ENCODE results near the gene TAF5L.

DNA sequence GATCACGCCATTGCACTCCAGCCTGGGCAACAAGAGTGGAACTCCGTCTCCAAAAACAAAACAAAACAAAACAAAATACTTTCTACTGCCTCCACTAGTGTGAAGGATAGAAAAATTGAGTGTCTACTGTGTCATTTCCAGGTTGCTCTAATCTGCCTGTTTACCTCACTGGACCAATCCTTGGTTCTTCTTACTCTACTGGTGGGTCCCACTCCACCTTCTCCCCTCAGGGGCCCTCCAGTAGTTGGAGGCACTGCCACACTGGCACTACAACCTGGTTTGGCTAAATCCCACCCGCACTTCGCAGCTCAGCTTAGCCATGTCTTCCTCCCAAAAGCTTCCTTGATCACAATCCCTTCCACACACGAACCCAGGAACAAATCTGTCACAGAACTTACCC lies 2.7 kb downstream of the TAF5L start:
- TF ChIP-seq, protein P1, sequence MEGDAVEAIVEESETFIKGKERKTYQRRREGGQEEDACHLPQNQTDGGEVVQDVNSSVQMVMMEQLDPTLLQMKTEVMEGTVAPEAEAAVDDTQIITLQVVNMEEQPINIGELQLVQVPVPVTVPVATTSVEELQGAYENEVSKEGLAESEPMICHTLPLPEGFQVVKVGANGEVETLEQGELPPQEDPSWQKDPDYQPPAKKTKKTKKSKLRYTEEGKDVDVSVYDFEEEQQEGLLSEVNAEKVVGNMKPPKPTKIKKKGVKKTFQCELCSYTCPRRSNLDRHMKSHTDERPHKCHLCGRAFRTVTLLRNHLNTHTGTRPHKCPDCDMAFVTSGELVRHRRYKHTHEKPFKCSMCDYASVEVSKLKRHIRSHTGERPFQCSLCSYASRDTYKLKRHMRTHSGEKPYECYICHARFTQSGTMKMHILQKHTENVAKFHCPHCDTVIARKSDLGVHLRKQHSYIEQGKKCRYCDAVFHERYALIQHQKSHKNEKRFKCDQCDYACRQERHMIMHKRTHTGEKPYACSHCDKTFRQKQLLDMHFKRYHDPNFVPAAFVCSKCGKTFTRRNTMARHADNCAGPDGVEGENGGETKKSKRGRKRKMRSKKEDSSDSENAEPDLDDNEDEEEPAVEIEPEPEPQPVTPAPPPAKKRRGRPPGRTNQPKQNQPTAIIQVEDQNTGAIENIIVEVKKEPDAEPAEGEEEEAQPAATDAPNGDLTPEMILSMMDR (IDR thresholded peaks at IDR 0.05): no peak
- no peak for TF ChIP-seq EZH2 (IDR thresholded peaks at IDR 0.05)
